SK-N-MC (cell line): ENCODE results near the gene DNMBP.

Source experiments
- EZH2 ChIP-seq: fragments of 200-600 bp; sonication (generic); IDR thresholded peaks from one replicate; pipeline ENCODE4 v1.6.1; 2017; ENCODE audit warnings: antibody characterized with exemption
- FOXP2 ChIP-seq: optimal IDR thresholded peaks from 2 replicates; pipeline ENCODE3; 2011; ENCODE audit warnings: mild to moderate bottlenecking, moderate library complexity; ENCODE audit not compliant: insufficient read depth; ENCODE audit errors: extremely low read length, control extremely low read depth
- POLR2AphosphoS5 ChIP-seq: IDR thresholded peaks from 2 replicates; pipeline ENCODE4 v1.6.1; 2012; ENCODE audit warnings: mild to moderate bottlenecking, low read depth, low read length, borderline replicate concordance

GRCh38 chr10:99888622-99889021 lies 121.1 kb downstream of the DNMBP start:
- no peak for TF ChIP-seq EZH2
- TF ChIP-seq POLR2AphosphoS5: no peak
- TF ChIP-seq FOXP2: no peak
